ENCODE measurements around the gene PLP1.
A peak's percentile ranks its signal among the peaks of the same experiment; 100 is the strongest.

PLP1 gene

GRCh38 chrX:103831803-103832544, 55.3 kb downstream of the PLP1 start, which contains the start of gene RAB9B:
TSS of gene RAB9B (minus strand) at chrX:103832257. CDS start at chrX:103825784, 6,473 bp downstream.
- DNase-seq, result peak; percentile 25 to 62 (median 56)

GRCh38 chrX:103839404-103839803, 62.8 kb downstream of the PLP1 start:
- no peak for DNase-seq
